ENCODE data around the gene INCA1. TPM values are rescaled to one million over a fixed set of nuclear protein-coding genes. Genes with fewer than 3 reads are reported as not detected.

Gene INCA1
- total and polyA plus RNA-seq, 2 of the 8 experiments (the other 6 are each of a cell fraction or from before 2014, with no cell fraction given): 0.89 to 1.4 TPM

- Histone ChIP-seq H2AK5ac (ENCODE audit: low read depth, low read length) (no peak overlapping the region), H3K4me1 (replicated peaks in 1 of 4; ENCODE audit: control insufficient read depth in 3 of 4, insufficient read depth in 4 of 4, low read length in 3 of 4) (no peaks in the 10 kb centered on the region), H3K23me2 (ENCODE audit: low read depth, low read length) (no peaks in the 10 kb centered on the region), H2BK12ac (ENCODE audit: low read depth, low read length) (no peak overlapping the region), H2AFZ (ENCODE audit: low read length) (no peak overlapping the region), H3K56ac (replicated peaks; ENCODE audit: insufficient read length, low read depth, low read length) (no peak overlapping the region), H4K20me1 (replicated peaks in 1 of 2; ENCODE audit: control insufficient read depth in 1 of 2, insufficient read depth in 2 of 2, low read length in 2 of 2) (peaks cover 0 to 5% of the 10 kb centered on the region in 2 experiments), H2BK5ac (ENCODE audit: low read depth, low read length) (no peak overlapping the region), H3K14ac (ENCODE audit: insufficient read length) (no peak overlapping the region), H2BK15ac (ENCODE audit: low read length) (no peak overlapping the region), H2BK20ac (ENCODE audit: low read length) (no peak overlapping the region), H3K4ac (replicated peaks; ENCODE audit: insufficient read length, low read depth, low read length) (no peak overlapping the region), H4K5ac (ENCODE audit: insufficient read length, low read depth, low read length) (no peak overlapping the region), H3K79me1 (ENCODE audit: low read depth, low read length) (no peaks in the 10 kb centered on the region), H3K27ac (ENCODE audit: low read depth, low read length) (no peak overlapping the region), H4K8ac (ENCODE audit: extremely low read depth, insufficient read depth, low read length) (no peak overlapping the region), H3K9me3 (ENCODE audit: insufficient read depth in 2 of 2, low read depth in 1 of 2, low read length in 1 of 2) (no peaks in the 10 kb centered on the region), H3K79me2 (ENCODE audit: control insufficient read depth in 1 of 2, insufficient read depth in 2 of 2, low read length in 2 of 2) (no peaks in the 10 kb centered on the region), H2BK120ac (replicated peaks; ENCODE audit: low read depth, low read length) (no peak overlapping the region), H3K9ac (replicated peaks in 1 of 4; ENCODE audit: extremely low read depth in 1 of 4, low read depth in 3 of 4, low read length in 3 of 4) (no peak overlapping the region), H3K4me3 (ENCODE audit: extremely low read depth in 1 of 4, insufficient read depth in 2 of 4, low read depth in 3 of 4, low read length in 4 of 4) (no peak overlapping the region), H3K36me3 (ENCODE audit: control insufficient read depth in 2 of 4, insufficient read depth in 4 of 4, low read length in 3 of 4) (peaks cover 7 to 43% (median 22%) of the 10 kb centered on the region in 4 experiments), H3K27me3 (replicated peaks in 1 of 4; ENCODE audit: control insufficient read depth in 3 of 4, extremely low read depth in 1 of 4, insufficient read depth in 3 of 4, low read length in 3 of 4) (no peaks in the 10 kb centered on the region), H3K4me2 (ENCODE audit: insufficient read depth in 1 of 2, low read depth in 2 of 2, low read length in 2 of 2) (no peak overlapping the region), H4K91ac (replicated peaks; ENCODE audit: insufficient read length, low read length) (no peak overlapping the region), H3K18ac (ENCODE audit: extremely low read depth, low read length) (no peak overlapping the region), H3K23ac (ENCODE audit: insufficient read length) (no peak overlapping the region)
- DNase-seq (ENCODE audit: low read depth in 1 of 2, low spot score in 2 of 2) (no peak), FAIRE-seq (no peak)
- TF ChIP-seq HDAC6 (IDR thresholded peaks at IDR 0.05; ENCODE audit: low read depth, low read length) (no peak), POLR2AphosphoS5 (IDR thresholded peaks at IDR 0.05; ENCODE audit: low read depth, low read length) (no peak), KDM5A (IDR thresholded peaks at IDR 0.05; ENCODE audit: low read length) (no peak), BRCA1 (IDR thresholded peaks at IDR 0.05; ENCODE audit: low read depth, low read length) (no peak), RXRA (IDR thresholded peaks at IDR 0.05; ENCODE audit: insufficient read depth, low read depth, low read length) (no peak), POU5F1 (IDR thresholded peaks at IDR 0.05; ENCODE audit: low read depth, low read length) (no peak)
- WGBS, 2 experiments (ENCODE audit: extremely low coverage in 1 of 2, insufficient coverage in 1 of 2, insufficient read length in 1 of 2, insufficient replicate concordance in 2 of 2, low coverage in 1 of 2, low lambda C conversion rate in 2 of 2, missing lambda C conversion rate in 1 of 2): 90% methylated on average over 30 of the region's 30 CpGs; no CpG with 5 or more reads in 1 of the 2 experiments
- POLR2A ChIA-PET (ENCODE audit: partially characterized antibody): interaction anchor here (0.8 to 2.6 kb wide), 9 partner anchors 9 to 79 kb away, joined by 3 to 10 read pairs (median 4); no protein-coding TSS in a partner anchor
- CTCF ChIA-PET (ENCODE audit: partially characterized antibody): interaction anchor here (0.7 to 5.4 kb wide), 6 partner anchors 8 to 41 kb away, joined by 3 to 21 read pairs (median 4); partner anchors contain the start of gene SLC52A1
Measured at GRCh38 chr17:5022171-5022711, 24.9 kb upstream of the INCA1 start.

Measured in H1 (cell line).